AG09309 (cell line): ENCODE results near the gene KRTAP22-1.

ENCODE experiments used
- DNase-seq: peaks from one replicate; pipeline ENCODE4 v3.0.0-alpha.2; 2010; ENCODE audit warnings: low read depth
- H3K4me3 ChIP-seq: 2 replicates; pipeline ENCODE4 v1.5.1; 2011; ENCODE audit warnings: mild to moderate bottlenecking, low read depth, low read length, moderate library complexity; ENCODE audit not compliant: control insufficient read depth
- TF ChIP-seq, protein P1 (sequence below): IDR thresholded peaks from 2 replicates; pipeline ENCODE4 v1.5.1; 2011; ENCODE audit warnings: mild to moderate bottlenecking, low read depth, low read length, inconsistent platforms; ENCODE audit not compliant: insufficient read depth, control insufficient read depth; ENCODE audit errors: missing control alignments

Gene KRTAP22-1

GRCh38 chr21:30638686-30639085 is 37.8 kb downstream of the KRTAP22-1 start:
- DNase-seq: no peak
- no peak overlapping the region for H3K4me3 ChIP-seq
- TF ChIP-seq, protein P1, sequence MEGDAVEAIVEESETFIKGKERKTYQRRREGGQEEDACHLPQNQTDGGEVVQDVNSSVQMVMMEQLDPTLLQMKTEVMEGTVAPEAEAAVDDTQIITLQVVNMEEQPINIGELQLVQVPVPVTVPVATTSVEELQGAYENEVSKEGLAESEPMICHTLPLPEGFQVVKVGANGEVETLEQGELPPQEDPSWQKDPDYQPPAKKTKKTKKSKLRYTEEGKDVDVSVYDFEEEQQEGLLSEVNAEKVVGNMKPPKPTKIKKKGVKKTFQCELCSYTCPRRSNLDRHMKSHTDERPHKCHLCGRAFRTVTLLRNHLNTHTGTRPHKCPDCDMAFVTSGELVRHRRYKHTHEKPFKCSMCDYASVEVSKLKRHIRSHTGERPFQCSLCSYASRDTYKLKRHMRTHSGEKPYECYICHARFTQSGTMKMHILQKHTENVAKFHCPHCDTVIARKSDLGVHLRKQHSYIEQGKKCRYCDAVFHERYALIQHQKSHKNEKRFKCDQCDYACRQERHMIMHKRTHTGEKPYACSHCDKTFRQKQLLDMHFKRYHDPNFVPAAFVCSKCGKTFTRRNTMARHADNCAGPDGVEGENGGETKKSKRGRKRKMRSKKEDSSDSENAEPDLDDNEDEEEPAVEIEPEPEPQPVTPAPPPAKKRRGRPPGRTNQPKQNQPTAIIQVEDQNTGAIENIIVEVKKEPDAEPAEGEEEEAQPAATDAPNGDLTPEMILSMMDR: no peak

DNA sequence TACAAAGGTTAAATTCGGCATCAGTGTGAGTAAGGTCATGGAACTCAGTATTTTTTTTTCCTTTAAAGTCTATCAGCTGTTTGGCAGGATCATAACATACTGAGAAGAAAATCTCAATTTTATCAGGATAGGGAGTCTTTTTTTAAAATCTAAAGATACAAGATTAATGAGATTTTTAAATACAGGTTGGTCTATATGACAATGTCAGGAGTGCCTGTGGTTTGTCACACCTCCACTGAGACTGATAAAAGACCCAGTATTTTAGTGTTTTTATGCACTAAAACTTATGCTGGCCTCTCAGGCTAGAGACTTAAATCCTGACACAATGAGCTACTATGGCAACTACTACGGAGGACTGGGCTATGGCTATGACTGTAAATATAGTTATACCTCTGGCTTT is 41.7 kb downstream of the KRTAP22-1 start, which contains the start of gene KRTAP20-3:
KRTAP20-3 (plus strand) TSS at position 301 of the 400 bp plus-strand sequence.
- TF ChIP-seq, protein P1: no peak
- no peak within 1 kb of the TSS for H3K4me3 ChIP-seq
- no peak for DNase-seq

- no peak for DNase-seq
- TF ChIP-seq, protein P1: no peak
Observed at GRCh38 chr21:30646904-30647414, 46.1 kb downstream of the KRTAP22-1 start.

More at GRCh38 chr21:30646904-30647414, 46.1 kb downstream of the KRTAP22-1 start:
- H3K4me3 ChIP-seq: no peak overlapping the region
